H1 (cell line): ENCODE results near the gene LRRC28.
A peak's percentile ranks its signal among the peaks of the same experiment; 100 is the strongest.

Experiments
- BCL11A ChIP-seq, 2 experiments: IDR thresholded peaks; one replicate each; pipeline ENCODE4 v1.6.1; 2011; ENCODE audit warnings: low read depth in 2 of 2, low read length in 2 of 2, mild to moderate bottlenecking in 2 of 2
- CHD2 ChIP-seq: IDR thresholded peaks from 2 replicates; pipeline ENCODE4 v1.6.1; 2012; ENCODE audit warnings: low read length, improper control_type of control experiment
- CTCF ChIP-seq, 3 experiments: IDR thresholded peaks; 1 replicate in 2 of 3; 2 replicates in 1 of 3; pipeline versions ENCODE4 v1.5.1 to v1.6.1; 2011; ENCODE audit warnings: low read length in 3 of 3, mild to moderate bottlenecking in 3 of 3, inconsistent platforms in 2 of 3, low read depth in 1 of 3, moderate library complexity in 1 of 3; ENCODE audit not compliant: insufficient read depth in 1 of 3; ENCODE audit errors: control extremely low read depth in 1 of 3
- EZH2 ChIP-seq: fragments of 200-600 bp; sonication (generic); IDR thresholded peaks from 2 replicates; pipeline ENCODE4 v1.7.1; 2012; ENCODE audit warnings: low read depth, mild to moderate bottlenecking, moderate library complexity, low read length, inconsistent platforms; ENCODE audit not compliant: severe bottlenecking
- GTF2F1 ChIP-seq: IDR thresholded peaks from 2 replicates; pipeline ENCODE4 v1.6.1; 2012; ENCODE audit warnings: low read depth, low read length, improper control_type of control experiment, borderline replicate concordance
- HDAC6 ChIP-seq: IDR thresholded peaks from one replicate; pipeline ENCODE4 v1.7.1; 2012; ENCODE audit warnings: low read depth, mild to moderate bottlenecking, inconsistent platforms, low read length, moderate library complexity
- KDM1A ChIP-seq: fragments of 200-600, 300-600 bp; sonication (generic); IDR thresholded peaks from 2 replicates; pipeline ENCODE4 v1.7.1; 2016; ENCODE audit warnings: mild to moderate bottlenecking, low read length, borderline replicate concordance
- POLR2A ChIP-seq, 2 experiments: IDR thresholded peaks; 1 replicate in 1 of 2; 2 replicates in 1 of 2; pipeline ENCODE4 v1.6.1; 2011; ENCODE audit warnings: low read depth in 2 of 2, low read length in 2 of 2, mild to moderate bottlenecking in 2 of 2; ENCODE audit errors: control extremely low read depth in 1 of 2
- RNF2 ChIP-seq: fragments of 200-900, 300-1000 bp; sonication (generic); IDR thresholded peaks from 2 replicates; pipeline ENCODE4 v1.7.1; 2016; ENCODE audit warnings: borderline replicate concordance, low read depth, mild to moderate bottlenecking, antibody characterized with exemption, low read length; ENCODE audit not compliant: poor library complexity, severe bottlenecking; ENCODE audit errors: missing control alignments
- SIN3A ChIP-seq, 2 experiments: IDR thresholded peaks in 1 of 2; conservative IDR thresholded peaks in 1 of 2; 2 replicates each; pipeline ENCODE4 v1.6.1; 2011 to 2012; ENCODE audit warnings: low read length in 2 of 2, improper control_type of control experiment in 1 of 2, low read depth in 1 of 2, mild to moderate bottlenecking in 1 of 2
- TAF1 ChIP-seq: IDR thresholded peaks from 2 replicates; pipeline ENCODE4 v1.6.1; 2011; ENCODE audit warnings: mild to moderate bottlenecking, low read depth, low read length

- TF ChIP-seq KDM1A (0 out of 2 replicates have a peak, but pooled peaks have one; percentile 55), SIN3A (conservative IDR thresholded peaks at IDR 0.05 in 1 of 2, IDR thresholded peaks at IDR 0.05 in 1 of 2; ENCODE audit: low read depth in 1 of 2, low read length in 2 of 2) (no peak), TAF1 (no peak), POLR2A (IDR thresholded peaks at IDR 0.05; ENCODE audit: control extremely low read depth in 1 of 2, low read depth in 2 of 2, low read length in 2 of 2) (no peak), CTCF (IDR thresholded peaks at IDR 0.05; ENCODE audit: control extremely low read depth in 1 of 3, insufficient read depth in 1 of 3, low read depth in 1 of 3, low read length in 3 of 3) (no peak), BCL11A (IDR thresholded peaks at IDR 0.05; ENCODE audit: low read depth in 2 of 2, low read length in 2 of 2) (no peak), CHD2 (no peak), GTF2F1 (no peak), RNF2 (no peak), EZH2 (no peak), HDAC6 (no peak)
Measured at GRCh38 chr15:99312794-99313193, 61.5 kb downstream of the LRRC28 start.
